RKO (cell line): ENCODE results near the gene EPN2.
"Not testable (repeated sequence)": the region's sequence is repeated elsewhere in the genome, so short reads cannot be mapped to it uniquely, and the experiment has no call there.

Source experiments
- DNase-seq: peaks from one replicate; pipeline ENCODE4 v3.0.0-alpha.2; 2016; ENCODE audit warnings: low spot score

Gene EPN2

DNA sequence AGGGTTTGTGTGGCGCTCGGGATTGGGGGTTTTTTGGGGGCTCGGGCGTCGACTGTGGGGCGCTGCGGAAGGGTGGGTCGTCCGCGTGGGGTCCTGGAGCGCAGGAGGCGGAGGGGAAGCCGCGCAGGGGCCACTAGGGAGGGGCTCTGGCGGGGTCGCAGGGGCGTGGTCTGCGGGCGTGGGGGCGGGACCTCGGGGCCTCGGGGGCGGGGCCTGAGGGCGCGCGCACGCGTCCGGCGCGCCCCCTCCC, at the start of gene EPN2:
TSS of gene EPN2 (plus strand) at position 228 of the 250 bp plus-strand sequence. CDS start 45,754 bp downstream, outside the sequence.
- peak; percentile 56 for DNase-seq

DNA sequence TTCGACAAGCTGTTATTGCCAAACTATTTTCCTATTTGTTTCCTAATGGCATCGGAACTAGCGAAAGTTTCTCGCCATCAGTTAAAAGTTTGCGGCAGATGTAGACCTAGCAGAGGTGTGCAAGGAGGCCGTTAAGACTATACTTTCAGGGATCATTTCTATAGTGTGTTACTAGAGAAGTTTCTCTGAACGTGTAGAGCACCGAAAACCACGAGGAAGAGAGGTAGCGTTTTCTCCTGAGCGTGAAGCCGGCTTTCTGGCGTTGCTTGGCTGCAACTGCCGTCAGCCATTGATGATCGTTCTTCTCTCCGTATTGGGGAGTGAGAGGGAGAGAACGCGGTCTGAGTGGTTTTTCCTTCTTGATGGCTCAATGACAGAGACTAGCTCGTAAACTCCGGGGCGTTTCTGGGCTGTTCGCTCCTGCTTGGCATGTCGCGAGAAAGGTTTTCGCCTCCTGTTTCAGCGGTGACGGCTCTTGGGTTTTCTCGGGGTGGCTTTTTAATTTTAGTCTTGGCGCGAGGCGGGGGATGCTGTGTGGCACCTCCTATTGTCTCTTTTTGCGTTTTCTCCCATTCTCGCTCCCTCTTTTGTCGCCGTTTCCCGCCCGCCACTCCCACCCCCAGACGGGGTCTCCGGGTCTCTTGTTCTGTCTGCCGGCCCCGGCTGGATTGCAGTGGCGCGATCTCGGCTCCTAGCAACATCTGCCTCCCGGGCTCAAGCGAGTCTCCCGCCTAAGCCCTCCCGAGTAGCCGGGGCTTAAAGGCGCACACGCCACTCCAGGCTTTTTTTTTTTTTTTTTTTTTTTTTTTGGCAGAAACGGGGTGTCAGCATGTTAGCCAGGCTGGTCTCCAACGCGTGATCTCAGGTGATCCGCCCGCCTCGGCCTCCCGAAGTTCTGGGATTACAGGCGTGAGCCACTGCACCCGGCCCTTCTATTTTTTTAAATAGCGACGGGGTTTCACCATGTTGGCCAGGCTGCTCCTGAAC, 49.0 kb upstream of the EPN2 start:
- not testable (repeated sequence) for DNase-seq

DNA sequence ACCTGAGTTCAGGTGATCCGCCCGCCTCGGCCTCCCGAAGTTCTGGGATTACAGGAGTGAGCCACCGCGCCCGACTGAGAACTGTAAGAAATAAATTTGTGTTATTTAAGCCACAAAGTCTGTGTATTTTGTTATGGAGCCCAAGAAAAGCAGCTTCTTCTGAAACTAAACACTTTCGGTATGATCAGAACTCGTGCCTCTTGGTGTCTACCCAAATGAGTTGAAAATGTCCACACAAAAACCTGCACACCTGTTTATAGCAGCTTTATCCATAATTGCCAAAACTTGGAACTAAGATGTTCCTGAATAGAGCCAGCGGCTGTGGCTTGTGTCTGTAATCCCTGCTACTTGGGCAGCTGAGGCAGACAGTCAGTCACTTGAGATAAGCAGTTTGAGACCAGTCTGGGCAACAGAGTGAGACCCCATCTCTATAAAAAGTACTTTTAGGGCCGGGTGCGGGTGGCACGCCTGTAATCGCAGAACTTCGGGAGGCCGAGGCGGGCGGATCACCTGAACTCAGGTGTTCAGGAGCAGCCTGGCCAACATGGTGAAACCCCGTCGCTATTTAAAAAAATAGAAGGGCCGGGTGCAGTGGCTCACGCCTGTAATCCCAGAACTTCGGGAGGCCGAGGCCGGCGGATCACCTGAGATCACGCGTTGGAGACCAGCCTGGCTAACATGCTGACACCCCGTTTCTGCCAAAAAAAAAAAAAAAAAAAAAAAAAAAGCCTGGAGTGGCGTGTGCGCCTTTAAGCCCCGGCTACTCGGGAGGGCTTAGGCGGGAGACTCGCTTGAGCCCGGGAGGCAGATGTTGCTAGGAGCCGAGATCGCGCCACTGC, 48.1 kb upstream of the EPN2 start:
- not testable (repeated sequence) for DNase-seq

DNA sequence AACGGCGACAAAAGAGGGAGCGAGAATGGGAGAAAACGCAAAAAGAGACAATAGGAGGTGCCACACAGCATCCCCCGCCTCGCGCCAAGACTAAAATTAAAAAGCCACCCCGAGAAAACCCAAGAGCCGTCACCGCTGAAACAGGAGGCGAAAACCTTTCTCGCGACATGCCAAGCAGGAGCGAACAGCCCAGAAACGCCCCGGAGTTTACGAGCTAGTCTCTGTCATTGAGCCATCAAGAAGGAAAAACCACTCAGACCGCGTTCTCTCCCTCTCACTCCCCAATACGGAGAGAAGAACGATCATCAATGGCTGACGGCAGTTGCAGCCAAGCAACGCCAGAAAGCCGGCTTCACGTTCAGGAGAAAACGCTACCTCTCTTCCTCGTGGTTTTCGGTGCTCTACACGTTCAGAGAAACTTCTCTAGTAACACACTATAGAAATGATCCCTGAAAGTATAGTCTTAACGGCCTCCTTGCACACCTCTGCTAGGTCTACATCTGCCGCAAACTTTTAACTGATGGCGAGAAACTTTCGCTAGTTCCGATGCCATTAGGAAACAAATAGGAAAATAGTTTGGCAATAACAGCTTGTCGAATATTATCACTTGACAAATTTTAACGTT, 47.3 kb upstream of the EPN2 start:
- DNase-seq = not testable (repeated sequence)

DNA sequence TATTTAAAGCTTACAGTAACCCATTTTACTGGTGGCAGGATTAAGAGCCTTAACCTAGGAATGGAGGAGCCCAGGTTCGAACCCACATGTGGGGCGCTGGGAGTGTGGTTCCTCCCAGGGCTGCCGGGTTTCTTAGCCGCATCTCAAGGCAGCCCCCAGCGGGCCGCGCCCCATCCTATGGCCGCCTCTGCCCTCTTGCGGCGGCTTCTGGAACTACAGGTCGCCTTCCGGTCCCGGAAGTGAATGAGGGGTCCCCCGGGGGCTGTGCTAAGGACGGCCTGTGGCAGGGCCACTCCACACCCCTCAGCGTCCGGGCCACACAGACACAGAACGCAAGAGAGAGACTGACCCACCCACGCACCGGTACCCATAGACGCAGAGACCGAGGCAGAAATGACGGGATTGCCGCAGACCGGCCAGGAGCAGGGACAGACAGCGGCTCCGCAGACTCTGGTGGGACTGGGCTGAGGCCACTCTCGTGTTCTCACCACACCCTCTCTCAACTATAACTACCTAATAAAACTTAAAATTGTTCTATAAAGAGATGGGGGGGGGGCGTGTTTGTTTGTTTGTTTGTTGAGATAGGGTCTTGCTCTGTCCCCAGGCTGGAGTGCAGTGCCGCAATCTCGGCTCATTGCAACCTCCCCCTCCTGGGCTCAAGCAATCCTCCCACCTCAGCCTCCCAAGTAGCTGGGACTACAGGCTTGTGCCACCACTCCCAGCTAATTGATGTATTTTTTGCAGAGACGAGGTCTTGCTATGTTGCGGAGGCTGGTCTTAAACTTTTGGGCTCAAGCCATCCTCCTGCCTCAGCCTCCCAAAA, 40.6 kb upstream of the EPN2 start:
- DNase-seq = not testable (repeated sequence)

DNA sequence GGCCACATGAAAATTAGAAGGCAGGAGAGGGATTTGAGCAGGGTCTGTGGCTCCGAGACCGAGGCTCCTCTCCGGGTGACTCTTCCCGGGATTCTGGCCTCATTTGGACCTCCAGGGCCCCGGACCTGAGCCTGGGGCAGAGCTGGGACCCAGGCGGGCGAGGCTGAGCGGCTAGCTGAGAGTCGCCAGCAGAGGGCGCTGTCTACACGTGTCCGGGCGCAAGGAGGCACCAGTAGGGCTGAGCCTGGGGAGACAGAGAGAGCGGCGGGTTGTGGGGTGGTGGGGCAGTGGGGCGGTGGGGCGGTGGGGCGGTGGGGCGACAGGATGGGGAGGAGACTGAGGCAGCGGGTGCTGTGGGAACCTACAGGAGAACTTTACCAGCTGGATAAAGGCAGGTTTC, 34.7 kb upstream of the EPN2 start:
- DNase-seq = not testable (repeated sequence)

DNA sequence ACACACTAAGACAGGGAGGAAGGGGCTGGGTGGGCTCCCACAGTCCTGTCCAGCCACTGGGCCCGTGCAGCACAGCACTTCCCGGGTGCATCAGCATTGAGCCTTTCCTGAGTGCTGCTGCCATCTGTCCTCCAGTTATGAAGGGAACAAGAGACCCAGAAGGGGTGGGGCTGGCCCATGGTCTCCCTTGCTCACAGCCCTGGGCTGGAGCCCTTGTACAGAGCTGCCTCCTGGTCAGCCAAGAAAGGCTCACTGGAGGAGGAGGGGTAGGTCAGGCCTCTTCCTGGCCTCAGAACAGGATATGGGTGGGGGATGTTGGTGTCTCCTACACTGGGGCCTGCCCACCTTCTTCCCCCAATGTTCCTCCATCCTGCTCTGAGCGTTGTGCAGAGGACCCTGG, 33.7 kb upstream of the EPN2 start:
- DNase-seq = not testable (repeated sequence)

DNA sequence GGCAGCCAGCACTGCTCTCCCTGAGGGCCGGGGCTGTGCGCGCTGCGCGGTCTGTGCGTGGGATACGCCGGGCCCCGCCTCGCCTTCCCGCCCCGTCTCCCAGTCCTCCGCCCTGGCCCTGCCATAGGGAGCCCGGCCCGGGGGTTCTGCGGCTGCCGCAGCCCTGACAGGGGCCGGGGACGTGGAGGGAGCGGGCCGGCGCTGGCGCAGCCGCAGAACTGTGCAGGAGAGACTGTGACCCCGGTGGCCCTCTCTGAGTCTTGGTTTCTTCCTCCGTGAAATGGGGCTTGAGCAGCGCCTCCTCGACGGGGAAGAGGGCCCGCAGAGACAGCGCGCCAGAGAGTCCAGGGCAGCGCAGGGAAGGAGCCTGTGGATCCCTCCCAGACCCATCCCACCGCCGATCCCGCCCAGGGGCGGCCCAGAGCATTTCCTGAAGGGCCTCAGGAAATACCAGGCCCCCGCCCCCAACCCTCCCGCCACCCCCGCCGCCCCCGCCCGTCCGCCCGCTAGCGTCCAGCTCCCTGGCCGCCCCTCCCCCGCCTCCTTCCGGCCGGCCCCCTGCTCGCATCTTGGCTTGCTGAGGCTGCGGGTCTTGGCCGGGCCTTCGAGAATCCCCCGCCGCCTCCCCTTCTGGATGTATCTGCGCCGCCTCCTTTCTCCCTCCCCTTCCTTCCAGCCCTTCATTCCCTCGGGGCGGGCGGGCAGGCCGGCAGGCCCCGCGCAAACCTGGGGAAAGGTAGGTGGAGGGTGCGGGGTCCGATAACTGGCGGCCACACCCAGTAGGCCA, 21.9 kb upstream of the EPN2 start:
- not testable (repeated sequence) for DNase-seq

DNA sequence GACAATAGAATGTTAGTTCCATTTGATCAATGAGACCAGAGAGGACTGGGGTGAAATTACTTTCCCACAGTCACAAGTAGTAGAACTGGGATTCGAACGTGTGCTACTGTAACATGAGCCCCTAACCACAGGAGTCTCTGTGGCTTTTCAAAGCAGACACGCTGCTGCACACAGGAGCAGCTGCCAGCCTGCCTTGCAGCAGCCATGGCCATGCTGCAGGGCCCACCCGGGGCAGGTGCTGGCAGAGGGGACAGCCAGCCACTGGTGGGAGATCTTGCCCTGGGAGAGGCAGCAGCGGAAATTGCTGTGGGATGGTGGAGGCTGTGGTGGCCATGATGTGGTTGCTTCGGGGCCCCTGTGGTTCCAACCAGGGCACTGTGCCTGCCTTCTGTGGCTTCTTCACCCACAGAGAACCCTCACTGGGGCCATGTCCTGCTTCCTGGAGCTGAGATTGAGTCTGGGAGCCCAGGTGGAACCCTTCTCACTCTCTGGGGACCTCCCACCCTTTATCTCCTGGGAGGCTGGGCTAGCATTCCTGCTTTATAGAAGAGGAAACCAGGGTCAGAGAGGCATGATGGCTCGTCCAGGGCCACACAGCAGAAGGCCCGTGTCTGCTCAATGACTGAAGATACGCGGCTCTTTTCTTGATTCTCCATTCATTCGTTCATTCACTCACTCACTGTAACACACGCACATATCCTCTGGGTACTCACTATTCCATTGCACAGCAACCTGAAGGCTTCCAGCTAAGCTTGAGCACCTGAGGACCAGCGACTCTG, 20.8 kb upstream of the EPN2 start:
- not testable (repeated sequence) for DNase-seq

DNA sequence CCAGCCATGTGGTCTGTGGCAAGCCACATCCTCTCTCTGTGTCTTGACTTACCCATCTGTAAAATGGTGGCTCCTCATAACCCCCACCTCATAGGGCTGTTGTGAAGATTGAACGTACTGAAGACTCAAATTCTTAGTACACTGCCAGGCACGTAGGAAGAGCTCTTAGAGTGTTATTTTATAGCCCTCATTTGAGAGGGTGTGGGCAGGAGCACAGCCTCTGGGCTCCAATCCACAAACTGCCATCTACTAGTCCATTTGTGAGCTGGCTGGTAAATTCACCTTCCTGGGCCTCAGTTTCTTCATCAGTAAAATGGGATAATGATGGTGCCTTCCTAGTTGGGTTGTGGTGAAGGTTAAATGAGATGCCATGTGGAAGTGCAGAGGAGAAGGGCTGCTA, 18.3 kb upstream of the EPN2 start:
- not testable (repeated sequence) for DNase-seq

DNA sequence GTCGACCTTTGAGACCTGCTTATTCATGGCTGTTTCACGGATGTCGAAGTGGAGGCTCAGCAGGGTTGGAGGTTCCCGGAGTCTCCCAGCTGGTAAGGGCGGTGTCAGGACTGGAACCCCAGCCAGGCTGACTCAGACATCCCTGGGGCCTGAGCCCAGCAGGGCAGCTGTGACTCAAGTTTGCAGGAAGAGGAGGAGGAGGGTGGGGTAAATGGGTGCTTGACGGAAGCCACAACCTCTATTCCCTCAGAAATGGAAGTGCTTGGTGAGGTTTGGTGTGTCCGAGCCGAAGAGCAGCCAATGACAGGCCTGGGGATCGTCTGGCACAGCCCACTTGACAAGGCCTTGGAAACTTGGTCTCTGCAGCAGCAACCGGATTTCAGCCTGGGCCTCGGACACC, 17.8 kb upstream of the EPN2 start:
- DNase-seq = not testable (repeated sequence)

DNA sequence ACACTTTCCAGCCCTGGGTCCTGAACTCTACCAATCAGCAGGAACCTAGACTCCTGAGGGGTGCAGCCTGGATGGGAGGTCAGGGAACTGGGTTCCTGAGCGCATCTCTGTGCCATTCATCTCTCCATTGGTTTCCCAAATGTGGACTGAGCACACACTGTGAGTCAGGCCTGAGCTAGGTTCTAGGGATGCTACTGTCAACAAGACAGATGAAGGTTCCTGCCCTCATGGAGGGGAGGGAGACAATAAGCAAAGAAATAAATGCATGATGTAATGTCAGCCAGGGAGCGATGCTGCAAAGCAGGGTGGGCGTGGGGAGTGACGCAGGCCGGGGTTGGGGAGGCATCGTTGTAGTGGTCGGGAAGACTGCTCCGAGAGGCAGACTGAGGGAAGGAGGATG, 17.0 kb upstream of the EPN2 start:
- not testable (repeated sequence) for DNase-seq

DNA sequence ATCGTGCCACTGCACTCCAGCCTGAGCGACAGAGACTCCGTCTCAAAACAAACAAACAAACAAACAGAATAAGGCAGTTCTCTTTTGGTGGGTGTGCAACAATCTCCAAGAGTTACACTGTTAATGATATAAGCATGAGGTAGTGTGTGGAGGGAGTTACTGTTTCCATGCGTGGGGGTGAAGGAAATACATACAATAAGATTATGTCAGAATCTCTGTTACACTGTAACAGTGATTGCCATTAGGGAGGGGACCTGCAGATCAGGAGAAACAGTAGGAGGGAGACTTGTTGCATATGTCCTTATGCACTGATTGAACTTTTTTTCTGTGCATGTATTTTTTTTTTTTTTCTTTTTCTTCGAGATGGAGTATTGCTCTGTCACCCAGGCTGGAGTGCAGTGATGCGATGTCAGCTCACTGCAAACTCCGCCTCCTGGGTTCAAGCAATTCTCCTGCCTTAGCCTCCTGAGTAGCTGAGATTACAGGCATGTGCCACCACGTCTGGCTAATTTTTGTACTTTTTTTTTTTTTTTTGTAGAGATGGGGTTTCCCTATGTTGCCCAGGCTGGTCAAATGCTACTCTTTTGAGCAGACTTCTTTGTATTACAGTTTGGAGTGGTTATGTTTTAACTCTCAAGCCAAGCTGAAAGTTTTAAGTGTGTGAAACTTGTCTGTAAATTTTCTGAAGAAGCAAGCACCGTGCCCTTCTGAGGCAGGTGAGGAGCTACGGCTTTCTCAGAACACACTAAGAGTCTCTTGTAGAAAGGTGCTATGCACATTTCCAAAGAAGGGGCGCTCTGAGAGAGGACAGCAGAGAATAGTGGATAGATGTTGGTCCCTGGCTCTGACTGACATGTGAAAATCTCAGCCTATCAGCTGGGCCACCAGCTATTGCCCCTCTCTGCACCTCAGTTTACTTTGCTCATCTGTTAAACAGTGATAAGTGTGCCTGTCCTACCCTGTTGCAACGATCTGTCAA, 10.3 kb upstream of the EPN2 start:
- DNase-seq = not testable (repeated sequence)

DNA sequence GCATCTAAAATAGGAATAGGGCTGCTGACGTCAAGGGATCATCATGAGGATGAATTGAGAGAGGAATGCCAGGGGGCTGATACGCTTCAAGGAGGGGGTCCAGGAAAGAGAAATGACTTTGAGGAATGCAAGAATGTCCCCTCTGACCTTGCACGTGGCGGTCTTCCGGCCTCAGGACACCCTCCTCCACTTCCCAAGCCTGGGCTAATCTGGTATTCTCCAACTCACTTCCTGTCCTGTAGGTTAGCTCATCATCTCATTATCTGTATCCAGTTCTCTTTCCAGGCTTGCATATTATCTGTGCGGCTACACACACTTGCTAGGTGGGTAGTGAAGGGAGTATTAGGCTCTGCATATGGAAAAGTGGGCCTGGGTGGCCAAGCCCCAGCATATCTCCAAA, 2.5 kb upstream of the EPN2 start:
- not testable (repeated sequence) for DNase-seq

DNA sequence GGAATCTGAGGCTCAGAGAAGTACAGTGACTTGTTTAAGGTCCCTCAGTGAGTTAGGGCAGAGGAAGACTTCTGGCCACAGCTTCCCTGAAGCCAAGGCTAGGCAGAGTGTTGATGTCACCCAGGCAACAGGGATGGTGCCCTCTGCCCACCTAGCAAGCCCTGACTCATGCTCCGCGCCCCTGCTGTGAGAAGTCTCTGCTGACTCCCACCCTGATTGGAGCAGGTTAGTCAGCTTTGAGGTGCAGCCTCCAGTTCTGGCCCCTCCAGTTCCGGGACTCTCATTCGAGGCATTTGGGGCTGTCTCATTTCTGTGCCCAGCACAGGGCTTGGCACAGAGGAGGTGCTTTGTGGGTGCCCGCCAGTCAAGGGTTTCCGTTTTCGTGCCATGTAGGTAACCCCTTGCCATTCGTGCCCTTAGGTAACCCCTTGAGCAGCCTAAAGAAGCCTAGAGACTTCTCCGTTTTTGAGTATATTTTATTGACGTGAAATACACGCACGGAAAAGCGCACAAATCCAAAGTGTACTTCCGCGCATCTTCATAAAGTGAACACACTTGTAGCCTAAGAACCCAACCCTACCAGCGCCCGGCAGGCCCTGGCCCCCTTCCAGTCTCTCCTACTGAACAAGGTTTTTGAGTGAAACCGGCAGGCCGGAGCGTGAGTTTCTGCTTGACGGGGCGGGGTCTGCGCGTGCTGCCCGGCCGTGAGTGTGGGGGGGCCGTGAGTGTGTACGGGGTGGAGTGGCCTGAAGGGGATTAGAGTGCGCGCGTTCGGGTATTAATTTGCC, 621 bp upstream of the EPN2 start:
- DNase-seq = not testable (repeated sequence)

DNA sequence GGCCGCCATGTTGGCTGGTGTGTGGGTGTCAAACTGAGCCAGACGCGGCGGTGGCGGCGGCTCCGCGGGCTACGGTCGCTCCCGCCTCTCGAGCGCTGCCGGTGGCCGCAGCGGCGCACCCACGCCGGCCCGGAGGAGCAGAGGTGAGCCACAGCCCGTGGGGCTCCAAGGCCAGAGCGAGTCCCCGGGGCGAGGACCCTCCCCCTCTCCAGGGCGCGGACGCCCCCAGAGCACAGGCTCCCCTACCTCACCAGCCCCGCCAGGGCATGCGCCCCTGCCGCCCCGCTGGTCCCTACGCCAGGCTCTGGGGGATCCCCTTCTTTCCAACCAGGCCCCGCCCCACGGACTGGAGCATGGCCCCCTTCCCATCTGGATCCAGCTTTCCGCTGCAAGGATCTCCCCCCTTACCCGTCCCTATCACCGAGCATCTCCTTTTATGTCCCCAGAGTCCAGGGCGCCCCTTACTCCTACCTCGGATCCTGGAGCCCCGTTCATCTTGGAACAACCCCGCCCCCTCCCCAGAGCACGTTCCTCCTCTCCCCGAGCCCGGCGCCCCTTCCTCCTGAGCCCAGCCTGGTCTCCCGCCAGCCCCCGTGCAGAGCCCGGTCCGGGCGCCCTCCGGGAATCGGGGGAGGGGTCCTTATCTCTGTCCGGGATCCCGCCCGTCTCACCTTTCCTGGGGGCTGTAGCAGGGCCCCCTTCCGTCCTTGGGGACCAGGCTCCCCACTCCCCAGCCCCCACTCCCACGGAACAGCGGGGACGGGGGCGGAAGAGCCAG, 412 bp downstream of the EPN2 start:
- DNase-seq = peak; percentile 47

DNA sequence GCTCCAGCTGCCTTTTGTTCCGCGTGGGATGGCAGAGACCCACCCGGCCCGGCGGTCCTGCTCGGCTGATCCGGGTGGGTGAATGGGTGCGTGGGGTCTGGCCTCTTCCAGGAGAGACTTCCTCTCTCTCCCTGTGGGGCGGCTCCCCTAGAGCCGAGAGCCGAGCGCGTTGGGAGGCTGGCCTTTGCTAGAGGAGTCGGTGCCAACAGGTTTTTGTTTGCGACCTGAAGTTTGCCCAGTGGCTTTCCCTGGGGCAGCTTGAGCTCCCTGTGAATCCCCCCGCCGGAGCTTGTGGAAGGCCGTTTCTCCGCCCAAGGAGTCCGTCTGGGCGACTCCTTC, 970 bp downstream of the EPN2 start:
- peak; percentile 37 for DNase-seq
